GM18499 (cell line): ENCODE results near the gene OCEL1.
"Not testable (repeated sequence)": the region's sequence is repeated elsewhere in the genome, so short reads cannot be mapped to it uniquely, and the experiment has no call there.

Experiments used
- ATAC-seq: cut with Tn5 transposase; IDR thresholded peaks from one replicate; pipeline ENCODE4 v1.9.1; 2021; ENCODE audit warnings: moderate number of reproducible peaks; ENCODE audit not compliant: insufficient read depth, unreplicated experiment

OCEL1 gene

DNA sequence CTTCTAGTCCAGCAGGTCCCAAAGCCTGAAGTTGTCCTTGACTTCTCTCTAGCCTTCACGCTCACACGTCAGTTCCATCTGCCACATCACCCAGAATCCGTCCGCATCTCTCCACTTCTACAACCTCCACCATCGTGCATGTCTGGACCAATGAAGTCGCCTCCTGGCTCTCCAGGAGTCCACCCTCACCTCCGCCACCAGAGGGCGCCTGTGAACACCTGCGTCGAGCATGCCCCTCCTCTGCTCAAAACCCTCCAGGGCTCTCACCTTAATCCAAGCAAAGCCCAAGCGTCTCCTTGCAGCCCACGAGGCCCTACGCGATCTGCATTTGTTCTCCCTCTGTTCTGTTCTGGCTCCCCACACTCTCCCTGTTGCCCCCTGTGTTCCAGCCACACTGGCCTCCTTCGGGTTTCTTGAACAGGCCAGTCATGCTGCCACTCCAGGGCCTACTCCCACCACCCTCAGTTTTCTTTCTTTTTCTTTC is 34.9 kb downstream of the OCEL1 start:
- ATAC-seq = peak; percentile 52

DNA sequence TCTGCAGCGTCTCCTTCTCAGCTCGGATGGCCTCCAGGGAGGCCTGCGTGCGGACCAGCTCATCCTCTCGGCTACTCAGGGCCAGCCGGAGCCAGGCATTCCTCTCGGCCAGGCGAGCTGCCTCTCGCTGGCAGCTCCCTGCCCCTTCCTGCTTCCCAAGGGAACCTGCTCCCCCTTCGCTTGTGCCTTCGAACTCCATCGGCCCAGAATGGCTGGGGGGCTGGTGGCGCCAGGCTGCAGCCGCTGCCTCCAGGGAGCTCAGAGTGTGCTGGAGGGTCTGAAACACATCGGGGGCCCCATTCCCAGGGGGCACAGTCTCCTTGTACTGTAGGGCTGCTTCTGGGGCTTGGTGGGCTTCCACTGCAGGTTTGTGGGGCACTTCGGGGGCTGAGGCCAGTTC is 36.5 kb downstream of the OCEL1 start:
- no peak for ATAC-seq

- no peak for ATAC-seq
These were observed 38.0 kb downstream of the OCEL1 start for GRCh38 chr19:17263712-17264640.

DNA sequence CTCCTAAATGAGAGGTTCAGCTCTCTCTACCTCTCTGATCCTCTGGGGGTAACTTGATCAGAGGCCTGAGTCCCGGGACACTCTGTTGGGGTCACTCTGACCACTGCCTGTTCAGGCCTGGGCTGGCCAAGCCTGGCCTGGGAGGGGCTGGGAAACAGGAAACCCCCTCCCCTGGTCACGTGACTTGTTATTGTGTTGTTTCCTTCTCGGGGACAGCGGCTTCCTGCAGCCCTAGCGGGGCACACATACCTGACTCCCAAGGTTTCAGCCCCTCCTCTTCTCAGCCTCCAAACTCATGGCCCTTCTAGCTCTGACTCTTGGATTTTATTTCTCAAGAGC is 38.6 kb downstream of the OCEL1 start, which contains the start of gene USHBP1:
Gene USHBP1, minus strand, starts transcription at position 105 of the 339 bp plus-strand sequence. CDS start 446 bp downstream, outside the sequence.
- no peak for ATAC-seq

- ATAC-seq = no peak
These were observed 40.0 kb downstream of the OCEL1 start for GRCh38 chr19:17266026-17266425.

DNA sequence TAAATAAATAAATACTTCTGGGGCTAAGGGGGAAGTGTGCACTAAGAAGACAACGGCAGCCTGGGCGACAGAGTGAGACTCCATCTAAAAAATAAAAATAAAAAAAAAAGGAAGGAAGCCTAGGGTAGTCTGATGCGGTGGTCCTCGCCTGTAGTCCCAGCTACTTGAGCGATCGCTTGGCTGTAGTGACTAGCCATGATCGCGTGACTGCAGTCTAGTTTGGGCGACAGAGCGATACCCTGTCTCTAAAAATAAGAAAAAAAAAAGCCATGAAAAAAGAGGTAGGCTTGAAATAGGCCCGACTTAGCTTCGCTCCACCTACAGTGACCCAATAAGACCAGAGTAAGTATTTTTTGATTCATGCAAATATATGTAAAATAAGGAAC is 40.6 kb downstream of the OCEL1 start:
- ATAC-seq = no peak

DNA sequence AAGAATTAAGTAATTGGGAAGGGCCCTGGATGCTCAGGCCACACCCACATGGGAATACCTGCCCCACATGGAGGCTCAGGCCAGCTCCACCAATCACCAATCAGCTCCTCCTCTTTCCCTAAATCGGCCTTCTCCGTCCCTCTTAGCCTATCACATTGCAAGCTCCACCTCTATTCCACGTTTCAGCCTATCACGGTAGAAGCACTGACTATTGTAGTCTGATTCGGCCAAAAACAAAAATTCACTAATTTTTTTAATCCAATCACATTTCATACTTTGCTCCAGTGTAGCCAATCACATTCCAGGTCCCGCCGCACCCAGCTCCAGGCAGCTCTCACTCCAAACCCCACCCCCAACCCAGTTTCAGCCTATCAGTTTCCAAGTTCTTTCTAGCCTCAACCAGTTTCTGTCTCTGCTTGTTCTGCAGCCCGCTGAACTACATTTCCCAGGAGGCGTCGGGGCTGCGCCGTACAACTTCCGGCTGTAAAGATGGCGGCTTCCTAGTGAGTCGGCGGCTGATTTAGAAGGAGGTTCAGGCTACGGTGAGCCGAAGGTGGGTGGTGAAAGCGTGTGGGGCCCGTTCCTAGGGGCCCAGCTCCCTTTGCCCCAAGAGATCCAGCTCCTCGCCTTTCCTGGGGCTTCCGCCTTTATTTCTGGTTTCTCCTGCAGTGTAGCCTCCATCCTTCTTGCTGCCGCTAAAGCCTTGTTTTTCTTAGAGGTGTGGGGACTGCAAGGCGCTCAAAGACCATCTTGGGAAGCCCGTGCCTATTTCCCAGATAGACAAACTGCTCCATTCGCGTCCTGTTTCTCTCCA is 41.2 kb downstream of the OCEL1 start, which contains the start of gene BABAM1:
Gene BABAM1, plus strand, starts transcription at position 469 of the 814 bp plus-strand sequence. CDS start 1,364 bp downstream, outside the sequence.
- ATAC-seq = peak; percentile 82

GRCh38 chr19:17268754-17269153 is 42.7 kb downstream of the OCEL1 start:
- ATAC-seq = no peak

GRCh38 chr19:17274892-17275291 is 48.9 kb downstream of the OCEL1 start:
- not testable (repeated sequence) for ATAC-seq

DNA sequence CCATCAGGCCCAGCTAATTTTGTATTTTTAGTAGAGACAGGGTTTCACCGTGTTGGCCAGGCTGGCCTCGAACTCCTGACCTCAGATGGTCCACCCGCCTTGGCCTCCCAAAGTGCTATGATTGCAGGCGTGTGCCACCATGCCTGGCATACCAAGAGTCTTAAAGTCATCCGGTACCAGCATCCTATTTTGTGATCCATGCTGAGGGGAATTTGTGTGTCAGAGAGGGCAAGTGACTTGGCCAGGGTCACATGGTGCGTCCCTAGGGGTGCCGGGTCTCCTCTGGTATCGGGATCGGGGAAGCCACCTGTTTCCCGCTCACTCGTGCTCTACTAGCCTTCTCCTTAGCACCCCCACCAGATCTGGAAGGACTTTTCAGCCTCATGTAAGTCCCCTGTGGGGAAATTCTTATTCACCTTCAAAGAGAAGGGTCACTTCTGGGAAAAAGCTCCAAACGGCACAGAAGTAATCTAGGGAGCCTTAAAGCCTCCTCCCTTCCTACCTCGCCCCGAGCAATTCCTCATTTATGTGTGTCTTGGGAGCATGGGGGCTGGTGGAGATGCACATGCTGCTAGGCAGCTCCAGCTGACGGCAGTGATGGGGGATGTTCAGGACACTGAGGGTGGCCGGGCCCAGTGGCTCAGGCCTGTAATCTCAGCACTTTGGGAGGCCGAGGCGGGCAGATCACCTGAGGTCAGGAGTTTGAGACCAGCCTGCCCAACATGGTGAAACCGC is 49.6 kb downstream of the OCEL1 start:
- ATAC-seq = no peak
